GM12872 (cell line): Measurements from ENCODE around the gene ADGRB3.

Source experiments
- TF ChIP-seq, protein P1 (sequence below): IDR thresholded peaks from 3 replicates; pipeline ENCODE4 v1.5.1; 2011; ENCODE audit warnings: low read depth, mild to moderate bottlenecking, low read length, moderate library complexity; ENCODE audit not compliant: insufficient read depth

ADGRB3 gene

DNA sequence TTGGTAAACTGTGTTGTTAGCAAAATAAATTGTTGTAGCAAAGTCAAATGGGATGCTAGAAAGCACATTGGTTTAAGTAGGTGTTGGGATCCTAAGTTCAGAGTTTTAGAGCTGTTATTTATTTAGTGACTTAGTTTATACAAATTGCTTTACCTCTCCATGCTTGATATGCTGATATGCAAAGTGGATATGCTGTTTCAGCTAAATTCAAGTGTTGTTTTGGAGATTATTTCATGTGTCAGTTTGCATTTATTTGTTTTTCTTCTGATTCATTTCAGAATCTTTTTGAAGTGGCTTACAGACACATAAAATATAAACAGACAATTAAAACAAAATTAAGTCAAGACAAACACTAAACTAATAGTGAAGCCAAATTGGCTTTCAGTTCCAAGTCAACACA is 203.5 kb downstream of the ADGRB3 start:
- TF ChIP-seq, protein P1, sequence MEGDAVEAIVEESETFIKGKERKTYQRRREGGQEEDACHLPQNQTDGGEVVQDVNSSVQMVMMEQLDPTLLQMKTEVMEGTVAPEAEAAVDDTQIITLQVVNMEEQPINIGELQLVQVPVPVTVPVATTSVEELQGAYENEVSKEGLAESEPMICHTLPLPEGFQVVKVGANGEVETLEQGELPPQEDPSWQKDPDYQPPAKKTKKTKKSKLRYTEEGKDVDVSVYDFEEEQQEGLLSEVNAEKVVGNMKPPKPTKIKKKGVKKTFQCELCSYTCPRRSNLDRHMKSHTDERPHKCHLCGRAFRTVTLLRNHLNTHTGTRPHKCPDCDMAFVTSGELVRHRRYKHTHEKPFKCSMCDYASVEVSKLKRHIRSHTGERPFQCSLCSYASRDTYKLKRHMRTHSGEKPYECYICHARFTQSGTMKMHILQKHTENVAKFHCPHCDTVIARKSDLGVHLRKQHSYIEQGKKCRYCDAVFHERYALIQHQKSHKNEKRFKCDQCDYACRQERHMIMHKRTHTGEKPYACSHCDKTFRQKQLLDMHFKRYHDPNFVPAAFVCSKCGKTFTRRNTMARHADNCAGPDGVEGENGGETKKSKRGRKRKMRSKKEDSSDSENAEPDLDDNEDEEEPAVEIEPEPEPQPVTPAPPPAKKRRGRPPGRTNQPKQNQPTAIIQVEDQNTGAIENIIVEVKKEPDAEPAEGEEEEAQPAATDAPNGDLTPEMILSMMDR = no peak

DNA sequence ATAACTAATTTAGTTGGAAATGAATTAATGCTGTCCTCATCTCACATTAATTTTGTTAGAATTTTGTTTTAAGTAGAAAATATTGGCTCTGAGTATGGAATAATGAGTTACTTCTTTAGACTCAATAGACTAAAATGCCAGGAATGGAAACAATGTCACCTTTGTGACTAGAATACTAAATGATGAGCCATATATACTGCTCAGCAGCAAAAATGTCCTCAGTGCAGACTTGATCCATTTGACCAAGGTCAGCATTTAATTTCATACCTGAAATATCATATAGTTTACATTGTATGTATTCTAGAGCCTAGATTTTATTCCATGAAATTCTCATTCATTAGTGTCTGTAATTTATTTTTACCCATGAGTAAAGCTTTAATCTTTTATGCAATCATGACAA is 217.7 kb downstream of the ADGRB3 start:
- TF ChIP-seq, protein P1 = no peak

DNA sequence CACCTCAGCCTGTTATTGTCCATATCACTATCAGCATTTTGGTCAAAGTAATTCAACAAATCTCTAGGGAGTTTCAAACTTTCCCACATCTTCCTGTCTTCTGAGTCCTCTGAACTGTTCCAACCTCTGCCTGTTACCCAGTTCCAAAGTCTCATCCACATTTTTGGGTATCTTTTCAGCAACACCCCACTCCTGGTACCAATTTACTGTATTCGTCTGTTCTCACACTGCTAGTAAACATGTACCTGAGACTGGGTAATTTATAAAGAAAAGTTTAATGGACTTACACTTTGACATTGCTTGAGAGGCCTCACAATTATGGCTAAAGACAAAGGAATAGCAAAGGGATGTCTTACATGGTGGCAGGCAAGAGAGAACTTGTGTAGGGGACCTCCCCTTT is 224.2 kb downstream of the ADGRB3 start:
- TF ChIP-seq, protein P1 = no peak

DNA sequence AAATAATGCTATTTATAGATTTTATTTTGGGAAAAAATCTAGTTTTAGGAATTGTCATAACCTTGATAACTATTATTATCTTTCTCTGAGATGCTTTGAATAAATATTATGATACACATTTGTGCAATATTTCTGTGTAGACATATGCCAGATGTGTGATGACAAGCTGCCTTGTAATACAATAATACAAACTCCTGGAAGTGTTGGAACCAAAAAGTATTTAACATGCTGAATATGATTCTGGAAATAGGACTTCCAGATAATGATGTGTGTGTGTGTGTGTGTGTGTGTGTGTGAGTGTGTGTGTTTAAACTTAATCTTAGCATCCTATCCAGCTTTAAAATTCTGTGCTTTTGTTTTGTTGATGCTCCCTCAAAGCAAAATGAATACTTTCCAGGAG is 233.6 kb downstream of the ADGRB3 start:
- TF ChIP-seq, protein P1 = no peak

DNA sequence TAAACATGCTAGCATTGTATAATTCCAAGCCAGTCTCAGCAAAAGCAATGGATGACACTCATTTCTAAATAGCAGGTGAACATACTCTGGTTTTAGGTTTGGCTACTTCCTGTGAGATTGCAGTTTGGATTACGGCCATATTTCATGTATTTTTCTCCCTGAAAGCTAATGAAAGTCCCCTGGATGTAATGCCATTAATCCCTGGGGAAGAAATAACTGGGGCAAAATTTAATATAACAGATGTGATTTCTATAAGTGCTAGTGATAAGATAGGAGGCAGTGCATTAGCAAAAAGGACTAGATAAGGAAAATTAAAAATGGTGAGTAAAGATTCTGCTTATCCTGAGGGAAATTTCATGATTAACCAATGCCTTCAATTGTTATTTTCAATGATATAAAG is 238.2 kb downstream of the ADGRB3 start:
- TF ChIP-seq, protein P1 = no peak

DNA sequence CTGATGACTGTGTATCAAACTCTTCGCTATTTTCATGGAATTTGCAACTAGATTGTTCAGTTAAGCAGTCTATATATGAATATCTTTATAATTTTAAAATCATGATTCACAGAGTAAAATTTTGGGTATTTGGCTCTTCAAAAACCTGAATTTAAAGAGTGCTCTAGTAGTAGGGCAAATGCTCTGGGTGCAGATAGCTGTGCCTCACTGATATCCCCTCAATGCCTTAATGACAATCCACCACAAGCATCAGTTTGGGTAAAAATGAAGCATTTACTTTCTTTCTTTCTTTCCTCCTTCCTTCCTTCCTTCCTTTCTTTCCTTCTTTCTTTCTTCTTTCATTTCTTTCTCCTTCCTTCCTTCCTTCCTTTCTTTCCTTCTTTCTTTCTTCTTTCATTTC is 239.7 kb downstream of the ADGRB3 start:
- TF ChIP-seq, protein P1 = no peak

DNA sequence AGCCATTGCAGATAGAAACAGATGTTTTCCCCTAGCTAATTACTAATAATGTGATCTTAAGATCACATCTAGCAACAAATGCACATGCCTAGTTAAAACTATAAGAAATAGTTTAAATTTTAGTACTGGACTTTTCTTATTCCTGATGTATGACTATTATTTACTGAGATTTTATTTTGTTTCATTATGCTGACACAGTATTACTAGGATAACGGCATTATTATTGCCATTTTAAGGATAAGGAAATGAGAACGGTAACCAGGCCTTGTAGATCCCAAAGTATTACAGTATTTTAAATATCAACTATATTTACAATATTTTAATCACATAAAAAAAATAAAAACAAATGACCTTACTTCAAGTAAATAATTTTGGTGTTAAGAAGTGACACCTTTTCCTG is 240.3 kb downstream of the ADGRB3 start:
- TF ChIP-seq, protein P1 = no peak
